ENCODE measurements around the gene ISCU. TPM values are rescaled to one million over a fixed set of nuclear protein-coding genes. Genes with fewer than 3 reads are reported as not detected.

ISCU gene
- total and polyA plus RNA-seq, 9 of the 15 experiments (the other 6 are each of a cell fraction or from before 2014, with no cell fraction given): 15.9 to 92.5 (median 77.3) TPM

- Histone ChIP-seq H3K79me2 (ENCODE audit: control insufficient read depth, insufficient read depth, low read length) (peaks cover 8% of the 10 kb centered on the region), H3K9ac (ENCODE audit: insufficient read depth in 1 of 2, low read depth in 2 of 2, low read length in 2 of 2) (no peak overlapping the region), H3K4me2 (ENCODE audit: insufficient read depth, low read length) (no peak overlapping the region), H3K27me3 (ENCODE audit: control insufficient read depth in 2 of 2, insufficient read depth in 2 of 2, low read length in 2 of 2) (no peaks in the 10 kb centered on the region), H3K4me1 (replicated peaks in 1 of 2; ENCODE audit: control insufficient read depth in 2 of 2, insufficient read depth in 2 of 2, low read length in 2 of 2) (peaks cover 8 to 23% of the 10 kb centered on the region in 2 experiments; a peak in 4 of 5 replicates), H3K9me3 (replicated peaks; ENCODE audit: control insufficient read depth, insufficient read depth, low read depth, low read length) (no peaks in the 10 kb centered on the region), H4K20me1 (replicated peaks; ENCODE audit: control insufficient read depth, insufficient read depth, low read length) (no peaks in the 10 kb centered on the region), H3K27ac (ENCODE audit: extremely low read depth, low read depth, low read length) (no peak overlapping the region), H3K4me3 (no peak overlapping the region), H3K9me1 (ENCODE audit: control insufficient read depth, insufficient read depth, low read length) (no peaks in the 10 kb centered on the region), H3K36me3 (ENCODE audit: control insufficient read depth, insufficient read depth, low read length) (peaks cover 53% of the 10 kb centered on the region), H2AFZ (ENCODE audit: low read depth, low read length) (no peak overlapping the region)
- intact Hi-C loops (cut with micrococcal nuclease): no loop called here
- in situ Hi-C loops (cut with MboI): no loop called here
- TF ChIP-seq POLR2G (IDR thresholded peaks at IDR 0.05; ENCODE audit: low read depth, low read length): peak; percentile 35; the same call in 1 of the 2 replicates
- TF ChIP-seq SNAPC5 (CRISPR knock-in tag; IDR thresholded peaks at IDR 0.05): no peak
- TF ChIP-seq ZFP36 (IDR thresholded peaks at IDR 0.05; ENCODE audit: low read depth, low read length, partially characterized antibody): peak; percentile 90
- ChIA-PET CTCF (ENCODE audit: low intra/inter-chr PET ratio) (no interaction called here), POLR2A (interaction anchor here (0.6 to 3.7 kb wide), 4 partner anchors 10 to 305 kb away, joined by 3 to 15 read pairs (median 6); no protein-coding TSS in a partner anchor)
- no peak for DNase-seq (ENCODE audit: extremely low read depth in 1 of 4, low spot score in 3 of 4)
- no peak for ATAC-seq
- BruUV-seq (replicated peaks): no TSS peak
- WGBS (ENCODE audit: insufficient coverage, low coverage, missing lambda C conversion rate): 85% methylated on average over 12 of the region's 12 CpGs
- no peak for FAIRE-seq
Observed at GRCh38 chr12:108517288-108518100, 44.9 kb upstream of the ISCU start.
